Liver (tissue), 9 donors: ENCODE results near the gene C3orf85. TPM values are rescaled to one million over a fixed set of nuclear protein-coding genes. Genes with fewer than 3 reads are reported as not detected.

Source experiments
- DNase-seq: peaks from one replicate; pipeline ENCODE4 v3.0.0-alpha.2; 2017; ENCODE audit warnings: low spot score
- H3K27ac ChIP-seq, 2 donors: one replicate each; pipeline ENCODE4 v1.7.0; 2013; ENCODE audit warnings: inconsistent platforms in 2 of 2, low read length in 2 of 2, control low read depth in 1 of 2, low read depth in 1 of 2, mild to moderate bottlenecking in 1 of 2
- H3K27me3 ChIP-seq, 4 donors: one replicate each; pipeline versions ENCODE4 v1.6.1 to v1.7.0; 2013; ENCODE audit warnings: low read length in 3 of 4, inconsistent platforms in 1 of 4, mild to moderate bottlenecking in 1 of 4, moderate library complexity in 1 of 4; ENCODE audit not compliant: control insufficient read depth in 4 of 4, insufficient read depth in 4 of 4
- H3K36me3 ChIP-seq, 4 donors: one replicate each; pipeline versions ENCODE4 v1.6.1 to v1.7.0; 2013; ENCODE audit warnings: low read length in 3 of 4, mild to moderate bottlenecking in 3 of 4, low read depth in 1 of 4, moderate library complexity in 1 of 4; ENCODE audit not compliant: control insufficient read depth in 4 of 4, insufficient read depth in 3 of 4
- H3K4me1 ChIP-seq, 4 donors: one replicate each; pipeline versions ENCODE4 v1.6.1 to v1.7.0; 2013; ENCODE audit warnings: low read length in 3 of 4, mild to moderate bottlenecking in 3 of 4, moderate library complexity in 1 of 4; ENCODE audit not compliant: control insufficient read depth in 4 of 4, insufficient read depth in 4 of 4
- H3K4me3 ChIP-seq, 3 donors: one replicate each; pipeline versions ENCODE4 v1.6.1 to v1.7.0; 2013; ENCODE audit warnings: low read length in 3 of 3, control low read depth in 1 of 3, low read depth in 1 of 3, mild to moderate bottlenecking in 1 of 3
- H3K9ac ChIP-seq, 2 donors: one replicate each; pipeline ENCODE4 v1.7.0; 2013; ENCODE audit warnings: low read length in 2 of 2, mild to moderate bottlenecking in 2 of 2, moderate library complexity in 2 of 2, control low read depth in 1 of 2, low read depth in 1 of 2
- H3K9me3 ChIP-seq, 4 donors: one replicate each; pipeline versions ENCODE4 v1.6.1 to v1.7.0; 2013; ENCODE audit warnings: low read length in 3 of 4; ENCODE audit not compliant: control insufficient read depth in 4 of 4
- EGR1 ChIP-seq, 2 donors: IDR thresholded peaks; 2 replicates each; pipeline ENCODE4 v1.6.1; 2016 to 2018; ENCODE audit warnings: antibody characterized with exemption in 2 of 2, low read depth in 2 of 2
- FOXA1 ChIP-seq: IDR thresholded peaks from 2 replicates; pipeline ENCODE4 v1.6.1; 2016; ENCODE audit warnings: antibody characterized with exemption
- FOXA2 ChIP-seq: IDR thresholded peaks from 2 replicates; pipeline ENCODE4 v1.6.1; 2016; ENCODE audit warnings: antibody characterized with exemption
- GABPA ChIP-seq, 2 donors: IDR thresholded peaks in 1 of 2; conservative IDR thresholded peaks in 1 of 2; 2 replicates each; pipeline ENCODE4 v1.6.1; 2016; ENCODE audit warnings: antibody characterized with exemption in 2 of 2, mild to moderate bottlenecking in 1 of 2, moderate library complexity in 1 of 2
- HNF4A ChIP-seq, 2 donors: conservative IDR thresholded peaks; 2 replicates each; pipeline ENCODE4 v1.6.1; 2016; ENCODE audit warnings: antibody characterized with exemption in 2 of 2, mild to moderate bottlenecking in 2 of 2
- HNF4G ChIP-seq: IDR thresholded peaks from 2 replicates; pipeline ENCODE4 v1.6.1; 2016; ENCODE audit warnings: antibody characterized with exemption
- JUND ChIP-seq, 2 donors: IDR thresholded peaks; 2 replicates each; pipeline ENCODE4 v1.6.1; 2016; ENCODE audit warnings: antibody characterized with exemption in 2 of 2
- NR2F2 ChIP-seq: IDR thresholded peaks from 2 replicates; pipeline ENCODE4 v1.6.1; 2016; ENCODE audit warnings: antibody characterized with exemption
- RAD21 ChIP-seq, 2 donors: IDR thresholded peaks; 2 replicates each; pipeline ENCODE4 v1.6.1; 2016; ENCODE audit warnings: antibody characterized with exemption in 2 of 2, mild to moderate bottlenecking in 2 of 2
- RXRA ChIP-seq, 2 donors: IDR thresholded peaks; 2 replicates each; pipeline ENCODE4 v1.6.1; 2017 to 2018; ENCODE audit warnings: antibody characterized with exemption in 2 of 2, mild to moderate bottlenecking in 1 of 2
- SP1 ChIP-seq: IDR thresholded peaks from 2 replicates; pipeline ENCODE4 v1.6.1; 2018; ENCODE audit warnings: antibody characterized with exemption, mild to moderate bottlenecking
- TAF1 ChIP-seq: conservative IDR thresholded peaks from 2 replicates; pipeline ENCODE4 v1.6.1; 2016; ENCODE audit warnings: antibody characterized with exemption, mild to moderate bottlenecking
- YY1 ChIP-seq: IDR thresholded peaks from 2 replicates; pipeline ENCODE4 v1.6.1; 2016; ENCODE audit warnings: antibody characterized with exemption, mild to moderate bottlenecking
- WGBS: extraction: QIAGEN DNeasy Blood & Tissue Kit; methylation state at CpG from one replicate; pipeline ENCODE4 v1.1.7; 2013; 5-methylcytosine and 5-hydroxymethylcytosine counted together
- polyA plus RNA-seq, 2 donors: library from polyadenylated mRNA; stranded (reverse) in 1 of 2; unstranded in 1 of 2; fragments of 200-250 nt in 1 of 2; fragments of >200 nt in 1 of 2; fragmentation: Nextera tagmentation in 1 of 2; extraction: Ambion mirVana in 1 of 2; gene quantifications; one replicate each; pipeline versions ENCODE4 v1.2.1 to v1.2.3, GENCODE V29; 2013 to 2015
- total RNA-seq, 2 donors: library from RNA; depleted of rRNA; stranded (reverse); fragments of >200 nt; gene quantifications; one replicate each; pipeline ENCODE4 v1.2.3, GENCODE V29; 2014
- TF ChIP-seq, protein P1 (sequence below): IDR thresholded peaks from 2 replicates; pipeline ENCODE4 v1.6.1; 2016; ENCODE audit warnings: antibody characterized with exemption
- TF ChIP-seq, protein P2 (sequence below): IDR thresholded peaks from 2 replicates; pipeline ENCODE4 v1.6.1; 2016; ENCODE audit warnings: antibody characterized with exemption, mild to moderate bottlenecking
- TF ChIP-seq, protein P3 (sequence below): IDR thresholded peaks from 2 replicates; pipeline ENCODE4 v1.6.1; 2016; ENCODE audit warnings: antibody characterized with exemption
- TF ChIP-seq, protein P4 (sequence below): fragments of 150-350 bp; IDR thresholded peaks from 2 replicates; pipeline ENCODE4 v1.5.1; 2017; ENCODE audit warnings: improper control_type of control experiment, low read depth, low read length; ENCODE audit not compliant: missing input control
- TF ChIP-seq, protein P5 (sequence below): IDR thresholded peaks from 2 replicates; pipeline ENCODE4 v1.6.1; 2016; ENCODE audit warnings: antibody characterized with exemption
- donor health status: healthy.
- donor health status: healthy.
- donor health status: healthy.
- donor health status: healthy.
- donor health status: healthy.

C3orf85 gene
- total and polyA plus RNA-seq, 4 donors, result 7.9 to 46.4 (median 8.5) TPM; not detected in 1

DNA sequence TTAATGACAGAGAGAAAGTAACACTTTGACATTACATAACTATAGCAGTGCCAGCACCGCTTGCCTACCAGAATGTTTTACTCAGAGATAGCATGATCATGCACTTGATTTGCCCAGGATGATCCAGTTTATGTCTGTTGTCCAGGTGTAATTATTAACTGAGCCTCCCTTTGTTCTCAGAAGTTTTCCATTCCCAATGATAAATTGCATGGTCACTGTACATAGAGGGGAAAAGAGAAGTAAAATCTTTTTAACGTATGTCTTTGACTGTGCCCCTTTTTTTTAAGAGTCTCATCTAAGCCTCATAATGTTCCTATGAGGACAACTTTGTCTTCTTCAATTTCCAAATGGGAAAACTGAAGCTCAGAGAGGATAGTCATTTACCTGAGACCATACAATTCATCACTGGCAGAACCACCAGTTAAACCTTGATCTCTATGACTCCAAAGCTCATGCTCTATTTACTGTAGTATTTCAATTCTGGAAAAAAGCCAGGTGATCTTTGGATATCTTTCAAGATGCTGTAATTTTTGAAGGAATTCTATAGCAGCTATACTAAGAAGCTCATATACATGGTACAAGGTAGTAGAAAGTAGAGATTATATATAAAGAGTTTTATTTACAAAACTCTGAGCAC, 25.1 kb downstream of the C3orf85 start:
- Histone ChIP-seq H3K4me3 (no peak overlapping the region), H3K36me3 (no peaks in the 10 kb centered on the region), H3K4me1 (peaks cover 4 to 16% (median 8%) of the 10 kb centered on the region in 4 donors), H3K27ac (peak overlapping the region; percentile 48 to 67), H3K9ac (no peak overlapping the region), H3K9me3 (no peaks in the 10 kb centered on the region), H3K27me3 (no peaks in the 10 kb centered on the region)
- no peak for DNase-seq
- no peak for TF ChIP-seq GABPA (IDR thresholded peaks at IDR 0.05 in 1 of 2, conservative IDR thresholded peaks at IDR 0.05 in 1 of 2)
- TF ChIP-seq, protein P1, sequence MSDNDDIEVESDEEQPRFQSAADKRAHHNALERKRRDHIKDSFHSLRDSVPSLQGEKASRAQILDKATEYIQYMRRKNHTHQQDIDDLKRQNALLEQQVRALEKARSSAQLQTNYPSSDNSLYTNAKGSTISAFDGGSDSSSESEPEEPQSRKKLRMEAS, result peak; percentile 46
- TF ChIP-seq RAD21 (IDR thresholded peaks at IDR 0.05), result peak; percentile 21 to 30
- TF ChIP-seq JUND (IDR thresholded peaks at IDR 0.05), result peak; percentile 40 to 52
- TF ChIP-seq, protein P2, sequence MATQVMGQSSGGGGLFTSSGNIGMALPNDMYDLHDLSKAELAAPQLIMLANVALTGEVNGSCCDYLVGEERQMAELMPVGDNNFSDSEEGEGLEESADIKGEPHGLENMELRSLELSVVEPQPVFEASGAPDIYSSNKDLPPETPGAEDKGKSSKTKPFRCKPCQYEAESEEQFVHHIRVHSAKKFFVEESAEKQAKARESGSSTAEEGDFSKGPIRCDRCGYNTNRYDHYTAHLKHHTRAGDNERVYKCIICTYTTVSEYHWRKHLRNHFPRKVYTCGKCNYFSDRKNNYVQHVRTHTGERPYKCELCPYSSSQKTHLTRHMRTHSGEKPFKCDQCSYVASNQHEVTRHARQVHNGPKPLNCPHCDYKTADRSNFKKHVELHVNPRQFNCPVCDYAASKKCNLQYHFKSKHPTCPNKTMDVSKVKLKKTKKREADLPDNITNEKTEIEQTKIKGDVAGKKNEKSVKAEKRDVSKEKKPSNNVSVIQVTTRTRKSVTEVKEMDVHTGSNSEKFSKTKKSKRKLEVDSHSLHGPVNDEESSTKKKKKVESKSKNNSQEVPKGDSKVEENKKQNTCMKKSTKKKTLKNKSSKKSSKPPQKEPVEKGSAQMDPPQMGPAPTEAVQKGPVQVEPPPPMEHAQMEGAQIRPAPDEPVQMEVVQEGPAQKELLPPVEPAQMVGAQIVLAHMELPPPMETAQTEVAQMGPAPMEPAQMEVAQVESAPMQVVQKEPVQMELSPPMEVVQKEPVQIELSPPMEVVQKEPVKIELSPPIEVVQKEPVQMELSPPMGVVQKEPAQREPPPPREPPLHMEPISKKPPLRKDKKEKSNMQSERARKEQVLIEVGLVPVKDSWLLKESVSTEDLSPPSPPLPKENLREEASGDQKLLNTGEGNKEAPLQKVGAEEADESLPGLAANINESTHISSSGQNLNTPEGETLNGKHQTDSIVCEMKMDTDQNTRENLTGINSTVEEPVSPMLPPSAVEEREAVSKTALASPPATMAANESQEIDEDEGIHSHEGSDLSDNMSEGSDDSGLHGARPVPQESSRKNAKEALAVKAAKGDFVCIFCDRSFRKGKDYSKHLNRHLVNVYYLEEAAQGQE, result peak; percentile 55
- peak; percentile 26 for TF ChIP-seq HNF4G
- no peak for TF ChIP-seq NR2F2
- no peak for TF ChIP-seq TAF1
- TF ChIP-seq, protein P3, sequence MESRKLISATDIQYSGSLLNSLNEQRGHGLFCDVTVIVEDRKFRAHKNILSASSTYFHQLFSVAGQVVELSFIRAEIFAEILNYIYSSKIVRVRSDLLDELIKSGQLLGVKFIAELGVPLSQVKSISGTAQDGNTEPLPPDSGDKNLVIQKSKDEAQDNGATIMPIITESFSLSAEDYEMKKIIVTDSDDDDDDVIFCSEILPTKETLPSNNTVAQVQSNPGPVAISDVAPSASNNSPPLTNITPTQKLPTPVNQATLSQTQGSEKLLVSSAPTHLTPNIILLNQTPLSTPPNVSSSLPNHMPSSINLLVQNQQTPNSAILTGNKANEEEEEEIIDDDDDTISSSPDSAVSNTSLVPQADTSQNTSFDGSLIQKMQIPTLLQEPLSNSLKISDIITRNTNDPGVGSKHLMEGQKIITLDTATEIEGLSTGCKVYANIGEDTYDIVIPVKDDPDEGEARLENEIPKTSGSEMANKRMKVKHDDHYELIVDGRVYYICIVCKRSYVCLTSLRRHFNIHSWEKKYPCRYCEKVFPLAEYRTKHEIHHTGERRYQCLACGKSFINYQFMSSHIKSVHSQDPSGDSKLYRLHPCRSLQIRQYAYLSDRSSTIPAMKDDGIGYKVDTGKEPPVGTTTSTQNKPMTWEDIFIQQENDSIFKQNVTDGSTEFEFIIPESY, result peak; percentile 46
- peak; percentile 51 to 65 for TF ChIP-seq RXRA (IDR thresholded peaks at IDR 0.05)
- TF ChIP-seq, protein P4, sequence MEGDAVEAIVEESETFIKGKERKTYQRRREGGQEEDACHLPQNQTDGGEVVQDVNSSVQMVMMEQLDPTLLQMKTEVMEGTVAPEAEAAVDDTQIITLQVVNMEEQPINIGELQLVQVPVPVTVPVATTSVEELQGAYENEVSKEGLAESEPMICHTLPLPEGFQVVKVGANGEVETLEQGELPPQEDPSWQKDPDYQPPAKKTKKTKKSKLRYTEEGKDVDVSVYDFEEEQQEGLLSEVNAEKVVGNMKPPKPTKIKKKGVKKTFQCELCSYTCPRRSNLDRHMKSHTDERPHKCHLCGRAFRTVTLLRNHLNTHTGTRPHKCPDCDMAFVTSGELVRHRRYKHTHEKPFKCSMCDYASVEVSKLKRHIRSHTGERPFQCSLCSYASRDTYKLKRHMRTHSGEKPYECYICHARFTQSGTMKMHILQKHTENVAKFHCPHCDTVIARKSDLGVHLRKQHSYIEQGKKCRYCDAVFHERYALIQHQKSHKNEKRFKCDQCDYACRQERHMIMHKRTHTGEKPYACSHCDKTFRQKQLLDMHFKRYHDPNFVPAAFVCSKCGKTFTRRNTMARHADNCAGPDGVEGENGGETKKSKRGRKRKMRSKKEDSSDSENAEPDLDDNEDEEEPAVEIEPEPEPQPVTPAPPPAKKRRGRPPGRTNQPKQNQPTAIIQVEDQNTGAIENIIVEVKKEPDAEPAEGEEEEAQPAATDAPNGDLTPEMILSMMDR, result no peak
- TF ChIP-seq, protein P5, sequence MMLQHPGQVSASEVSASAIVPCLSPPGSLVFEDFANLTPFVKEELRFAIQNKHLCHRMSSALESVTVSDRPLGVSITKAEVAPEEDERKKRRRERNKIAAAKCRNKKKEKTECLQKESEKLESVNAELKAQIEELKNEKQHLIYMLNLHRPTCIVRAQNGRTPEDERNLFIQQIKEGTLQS, result no peak
- peak in 1 of 2 donors; percentile 23 for TF ChIP-seq EGR1 (IDR thresholded peaks at IDR 0.05; ENCODE audit: low read depth in 2 of 2)
- peak; percentile 14 for TF ChIP-seq FOXA2
- TF ChIP-seq SP1, result peak; percentile 85
- peak; percentile 81 to 83 for TF ChIP-seq HNF4A (conservative IDR thresholded peaks at IDR 0.05)
- no peak for TF ChIP-seq FOXA1
- peak; percentile 69 for TF ChIP-seq YY1
- WGBS, result 18% methylated on average over 2 of the region's 2 CpGs
